Psoas muscle (tissue), 8 donors: Measurements from ENCODE around the gene TMEM106C. TPM values are rescaled to one million over a fixed set of nuclear protein-coding genes. Genes with fewer than 3 reads are reported as not detected.

ENCODE experiments used
- ATAC-seq, 4 donors: fragments of 200-7000 bp; cut with Tn5 transposase; one replicate each; pipeline ENCODE4 v1.9.1; 2020; ENCODE audit warnings: moderate library complexity in 3 of 4, mild to moderate bottlenecking in 2 of 4
- DNase-seq, 2 donors: peaks; one replicate each; pipeline ENCODE4 v3.0.0-alpha.2; 2020
- H3K27ac ChIP-seq: fragments of 200-600 bp; one replicate; pipeline ENCODE4 v1.8.0; 2022
- H3K27me3 ChIP-seq, 3 donors: fragments of 200-600 bp in 1 of 3; one replicate each; pipeline versions ENCODE4 v1.6.1 to v1.8.0; 2013 to 2022; ENCODE audit warnings: low read length in 2 of 3, mild to moderate bottlenecking in 2 of 3, moderate library complexity in 1 of 3; ENCODE audit not compliant: insufficient read depth in 3 of 3
- H3K36me3 ChIP-seq, 2 donors: fragments of 200-600 bp in 1 of 2; one replicate each; pipeline versions ENCODE4 v1.6.1 to v1.8.0; 2013 to 2022; ENCODE audit warnings: low read depth in 1 of 2, mild to moderate bottlenecking in 1 of 2, moderate library complexity in 1 of 2; ENCODE audit not compliant: insufficient read depth in 1 of 2
- H3K4me1 ChIP-seq: fragments of 200-600 bp; one replicate; pipeline ENCODE4 v1.8.0; 2022
- H3K4me3 ChIP-seq: fragments of 200-600 bp; one replicate; pipeline ENCODE4 v1.8.0; 2022; ENCODE audit warnings: mild to moderate bottlenecking
- H3K9me3 ChIP-seq: fragments of 200-600 bp; one replicate; pipeline ENCODE4 v1.8.0; 2022
- CTCF ChIP-seq: fragments of 200-600 bp; IDR thresholded peaks from one replicate; pipeline ENCODE4 v1.8.0; 2022; ENCODE audit warnings: antibody characterized with exemption
- WGBS, 3 donors: extraction: QIAGEN DNeasy Blood & Tissue Kit; methylation state at CpG; one replicate each; pipeline versions ENCODE4 v1.1.6 to v1.1.7; 2013; 5-methylcytosine and 5-hydroxymethylcytosine counted together
- intact Hi-C, 2 donors: fragments of 100-400 bp; cut with DNase I; formaldehyde crosslinking; loops; one replicate each; pipeline versions ENCODE4 v1.11.0 to v1.14.2; 2022
- polyA plus RNA-seq, 3 donors: library from polyadenylated mRNA; stranded (reverse); fragments of 200-250 nt; gene quantifications; one replicate each; pipeline ENCODE4 v1.2.3, GENCODE V29; 2013
- total RNA-seq, 4 donors: library from RNA; stranded (reverse); fragmentation: NEBNext Ultra II Directional in 2 of 4; extraction: Animal tissue kit (Norgen Biotek cat#: 25700) in 2 of 4; gene quantifications; one replicate each; pipeline versions ENCODE4 v1.2.1 to v1.2.4, GENCODE V29; 2021 to 2023
- donor health status: healthy with polysubstance abuse.
- donor health status: DM: no; HTN: no; CAD: no; lungs with moderate emphysema.
- donor health status: Bipolar disorder and iron deficiency.
- donor health status: healthy.
- donor health status: DM: yes; HTN: yes; CAD: no.
- donor health status: DM: no; HTN: no; CAD: no.
- donor health status: DM: no; HTN: no; CAD: no.
- donor health status: DM: yes; HTN: yes; CAD: no.

Gene TMEM106C
- total and polyA plus RNA-seq, 7 donors, result 7.7 to 33.4 (median 14.7) TPM

DNA sequence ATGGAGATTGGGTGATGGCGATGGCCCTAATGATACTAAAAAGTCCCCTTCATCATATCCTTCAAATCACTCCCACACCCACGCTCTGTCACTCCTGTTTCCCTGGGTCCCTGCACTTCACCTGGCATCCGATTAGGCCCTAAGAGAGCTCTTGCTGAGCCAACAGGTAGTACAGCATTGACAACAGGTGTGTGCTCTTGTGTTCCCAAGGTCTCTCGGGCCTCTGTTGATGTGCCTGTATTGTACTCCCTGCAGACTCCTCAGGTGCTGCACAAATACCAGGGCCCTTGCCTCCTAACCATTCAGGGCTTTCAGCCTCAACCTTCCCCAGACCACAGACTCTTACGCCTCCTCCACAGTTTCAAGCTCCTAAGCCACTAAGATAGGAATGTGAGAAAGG, 32.8 kb upstream of the TMEM106C start:
- intact Hi-C loops, result no loop called here
- no peak for ATAC-seq
- Histone ChIP-seq H3K36me3 (no peaks in the 10 kb centered on the region), H3K27ac (no peak overlapping the region), H3K4me3 (no peak overlapping the region), H3K9me3 (no peaks in the 10 kb centered on the region), H3K27me3 (no peaks in the 10 kb centered on the region), H3K4me1 (no peaks in the 10 kb centered on the region)
- DNase-seq, result no peak
- TF ChIP-seq CTCF, result no peak
- WGBS, 3 donors, result 94 to 97% (median 95%) methylated on average over 5 of the region's 5 CpGs

GRCh38 chr12:47931187-47931586, 32.2 kb upstream of the TMEM106C start:
- Histone ChIP-seq H3K27ac (no peak overlapping the region), H3K36me3 (no peaks in the 10 kb centered on the region), H3K9me3 (no peaks in the 10 kb centered on the region), H3K4me1 (no peaks in the 10 kb centered on the region), H3K27me3 (no peaks in the 10 kb centered on the region), H3K4me3 (no peak overlapping the region)
- intact Hi-C loops, result no loop called here
- no peak for DNase-seq
- TF ChIP-seq CTCF, result no peak
- WGBS, 3 donors, result 79 to 93% (median 87%) methylated on average over 1 of the region's 1 CpG
- ATAC-seq, result no peak

GRCh38 chr12:47935184-47935583, 28.2 kb upstream of the TMEM106C start:
- no peaks in the 10 kb centered on the region for H3K27me3 ChIP-seq
- intact Hi-C loops, result no loop called here
- no peaks in the 10 kb centered on the region for H3K4me1 ChIP-seq
- H3K27ac ChIP-seq, result no peak overlapping the region
- H3K36me3 ChIP-seq, result no peaks in the 10 kb centered on the region
- peak; percentile 45 to 67 for DNase-seq
- ATAC-seq, result peak; percentile 55 to 83 (median 74)
- 14 to 18% (median 14%) methylated on average over 9 of the region's 9 CpGs for WGBS, 3 donors
- H3K9me3 ChIP-seq, result no peaks in the 10 kb centered on the region
- H3K4me3 ChIP-seq, result no peak overlapping the region
- no peak for TF ChIP-seq CTCF

- Histone ChIP-seq H3K4me3 (no peak overlapping the region), H3K27ac (no peak overlapping the region), H3K9me3 (no peaks in the 10 kb centered on the region), H3K27me3 (peaks cover 0 to 12% (median 4%) of the 10 kb centered on the region in 3 donors), H3K4me1 (no peaks in the 10 kb centered on the region), H3K36me3 (no peaks in the 10 kb centered on the region)
- no peak for ATAC-seq
- intact Hi-C loops, result no loop called here
- 94 to 100% (median 98%) methylated on average over 1 of the region's 1 CpG for WGBS, 3 donors
- TF ChIP-seq CTCF, result no peak
- DNase-seq, result no peak
These were observed 25.3 kb upstream of the TMEM106C start for GRCh38 chr12:47938093-47938492.

DNA sequence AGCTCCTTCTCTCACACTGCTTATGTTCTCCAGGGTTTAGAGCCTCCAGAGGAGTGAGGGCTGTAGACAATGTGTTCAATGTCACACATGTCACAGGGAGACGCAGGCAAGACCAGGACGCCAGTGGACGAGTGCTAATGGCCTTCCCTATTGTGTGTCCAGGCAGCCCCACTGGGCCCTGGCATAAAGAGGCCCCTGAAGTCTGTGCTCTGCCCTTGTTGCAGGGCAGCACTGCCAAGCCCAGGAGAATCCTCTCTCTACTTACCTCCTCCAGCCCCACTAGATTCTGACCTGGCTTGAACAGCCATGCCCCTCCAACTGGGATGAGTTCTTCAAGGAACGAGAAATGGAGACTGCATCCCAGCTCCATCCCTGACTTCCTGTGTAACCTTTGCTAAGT, 24.8 kb upstream of the TMEM106C start:
- no peak for DNase-seq
- TF ChIP-seq CTCF, result no peak
- Histone ChIP-seq H3K9me3 (no peaks in the 10 kb centered on the region), H3K27ac (no peak overlapping the region), H3K4me1 (no peaks in the 10 kb centered on the region), H3K4me3 (no peak overlapping the region), H3K36me3 (no peaks in the 10 kb centered on the region), H3K27me3 (peaks cover 0 to 15% (median 4%) of the 10 kb centered on the region in 3 donors)
- no peak for ATAC-seq
- 87 to 95% (median 95%) methylated on average over 4 of the region's 4 CpGs for whole genome bisulfite sequencing, 3 donors
- intact Hi-C loops, result no loop called here
